HUES48 (cell line): ENCODE results near the gene SLC24A3.

Experiments used
- H3K27ac ChIP-seq: one replicate; pipeline ENCODE4 v1.7.0; 2013; ENCODE audit warnings: low read depth, low read length, inconsistent platforms
- H3K27me3 ChIP-seq: 2 replicates; pipeline ENCODE4 v1.6.1; 2013; ENCODE audit warnings: mild to moderate bottlenecking, low read length; ENCODE audit not compliant: control insufficient read depth, insufficient read depth
- H3K36me3 ChIP-seq: 2 replicates; pipeline ENCODE4 v1.6.1; 2013; ENCODE audit warnings: low read length; ENCODE audit not compliant: control insufficient read depth, insufficient read depth
- H3K4me1 ChIP-seq: 2 replicates; pipeline ENCODE4 v1.6.1; 2013; ENCODE audit warnings: mild to moderate bottlenecking, low read length; ENCODE audit not compliant: control insufficient read depth, insufficient read depth
- H3K4me3 ChIP-seq: 2 replicates; pipeline ENCODE4 v1.5.1; 2013; ENCODE audit warnings: mild to moderate bottlenecking, low read depth, low read length
- H3K9ac ChIP-seq: 2 replicates; pipeline ENCODE4 v1.6.1; 2013; ENCODE audit warnings: mild to moderate bottlenecking, low read depth, low read length, moderate library complexity
- H3K9me3 ChIP-seq: 2 replicates; pipeline ENCODE4 v1.6.1; 2013; ENCODE audit warnings: low read length; ENCODE audit not compliant: control insufficient read depth, insufficient read depth

SLC24A3 gene

GRCh38 chr20:19487420-19487819 lies 275.0 kb downstream of the SLC24A3 start:
- H3K36me3 ChIP-seq: no peaks in the 10 kb centered on the region
- H3K4me3 ChIP-seq: no peak overlapping the region
- no peaks in the 10 kb centered on the region for H3K27me3 ChIP-seq
- H3K9ac ChIP-seq: no peak overlapping the region
- H3K4me1 ChIP-seq: no peaks in the 10 kb centered on the region
- no peak overlapping the region for H3K27ac ChIP-seq
- no peaks in the 10 kb centered on the region for H3K9me3 ChIP-seq

GRCh38 chr20:19491241-19491640 lies 278.8 kb downstream of the SLC24A3 start:
- Histone ChIP-seq H3K9ac (no peak overlapping the region), H3K4me1 (no peaks in the 10 kb centered on the region), H3K9me3 (no peaks in the 10 kb centered on the region), H3K4me3 (no peak overlapping the region), H3K36me3 (no peaks in the 10 kb centered on the region), H3K27me3 (no peaks in the 10 kb centered on the region), H3K27ac (no peak overlapping the region)

- no peaks in the 10 kb centered on the region for H3K4me1 ChIP-seq
- no peak overlapping the region for H3K9ac ChIP-seq
- no peaks in the 10 kb centered on the region for H3K36me3 ChIP-seq
- no peaks in the 10 kb centered on the region for H3K9me3 ChIP-seq
- H3K27me3 ChIP-seq: no peaks in the 10 kb centered on the region
- no peak overlapping the region for H3K4me3 ChIP-seq
- H3K27ac ChIP-seq: no peak overlapping the region
These were observed 279.7 kb downstream of the SLC24A3 start for GRCh38 chr20:19492116-19492515.

GRCh38 chr20:19492687-19493336 lies 280.4 kb downstream of the SLC24A3 start:
- Histone ChIP-seq H3K27ac (no peak overlapping the region), H3K9ac (no peak overlapping the region), H3K27me3 (no peaks in the 10 kb centered on the region), H3K4me1 (no peaks in the 10 kb centered on the region), H3K4me3 (no peak overlapping the region), H3K36me3 (no peaks in the 10 kb centered on the region), H3K9me3 (no peaks in the 10 kb centered on the region)

DNA sequence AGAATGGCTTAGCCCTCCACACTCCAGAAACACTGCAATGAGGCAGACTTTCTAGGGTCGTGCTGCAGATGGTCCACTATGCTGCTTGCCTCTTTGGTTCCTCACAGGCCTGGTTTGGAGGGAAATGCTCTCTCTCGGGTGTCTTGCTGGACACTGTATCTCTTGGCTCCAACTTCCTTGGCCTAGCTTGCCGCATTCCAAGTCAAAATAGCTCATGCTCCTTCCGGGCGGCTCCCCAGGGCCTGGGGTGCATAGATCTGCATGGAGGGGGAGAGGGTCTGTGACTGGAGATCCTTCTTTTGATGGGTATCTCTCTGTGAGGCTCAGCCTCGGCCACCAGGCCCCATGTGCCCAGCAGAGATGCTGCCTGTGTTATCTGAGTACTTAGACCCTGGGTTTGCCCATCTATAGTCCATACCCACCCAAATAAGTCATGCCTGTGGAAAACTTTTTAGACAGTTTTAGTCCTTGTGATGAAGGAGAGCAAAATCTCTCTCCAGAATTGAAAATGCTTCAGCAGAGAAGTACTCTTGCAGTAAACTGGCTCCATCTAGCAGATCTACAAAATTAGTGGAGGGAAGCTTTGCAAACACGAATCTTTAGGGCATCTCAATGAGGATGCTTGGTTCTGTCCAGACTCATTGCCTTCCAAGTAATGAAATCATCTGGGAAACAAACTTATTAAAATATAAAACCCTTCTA lies 281.5 kb downstream of the SLC24A3 start:
- no peaks in the 10 kb centered on the region for H3K9me3 ChIP-seq
- H3K4me1 ChIP-seq: no peaks in the 10 kb centered on the region
- no peak overlapping the region for H3K27ac ChIP-seq
- H3K27me3 ChIP-seq: no peaks in the 10 kb centered on the region
- no peak overlapping the region for H3K4me3 ChIP-seq
- H3K36me3 ChIP-seq: no peaks in the 10 kb centered on the region
- no peak overlapping the region for H3K9ac ChIP-seq

GRCh38 chr20:19495905-19496703 lies 283.7 kb downstream of the SLC24A3 start:
- Histone ChIP-seq H3K27ac (no peak overlapping the region), H3K9ac (no peak overlapping the region), H3K4me1 (no peaks in the 10 kb centered on the region), H3K27me3 (no peaks in the 10 kb centered on the region), H3K36me3 (no peaks in the 10 kb centered on the region), H3K4me3 (no peak overlapping the region), H3K9me3 (no peaks in the 10 kb centered on the region)

GRCh38 chr20:19497064-19497463 lies 284.6 kb downstream of the SLC24A3 start:
- Histone ChIP-seq H3K27me3 (no peaks in the 10 kb centered on the region), H3K27ac (no peak overlapping the region), H3K36me3 (no peaks in the 10 kb centered on the region), H3K9ac (no peak overlapping the region), H3K9me3 (no peaks in the 10 kb centered on the region), H3K4me3 (no peak overlapping the region), H3K4me1 (no peaks in the 10 kb centered on the region)

DNA sequence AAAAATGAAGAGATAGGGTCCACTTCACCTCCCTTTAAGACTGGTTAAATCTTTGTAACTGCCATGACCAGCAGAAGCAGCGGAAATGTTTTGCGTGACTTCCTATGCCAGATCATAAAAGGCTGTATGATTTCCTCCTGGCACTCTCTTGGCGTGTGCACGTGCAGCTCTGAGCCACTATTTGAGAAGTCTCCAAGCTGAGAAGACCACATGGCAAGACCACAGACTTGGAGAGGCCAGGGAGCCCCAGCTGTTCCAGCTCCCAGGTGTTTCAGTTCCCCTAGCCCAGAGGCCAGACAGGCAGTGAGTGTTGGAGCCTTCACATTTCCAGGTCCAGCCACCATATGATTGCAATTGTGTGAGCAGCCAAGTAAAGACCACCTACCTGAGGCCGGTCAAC lies 286.3 kb downstream of the SLC24A3 start:
- Histone ChIP-seq H3K9me3 (no peaks in the 10 kb centered on the region), H3K27me3 (no peaks in the 10 kb centered on the region), H3K27ac (no peak overlapping the region), H3K4me3 (no peak overlapping the region), H3K4me1 (no peaks in the 10 kb centered on the region), H3K9ac (no peak overlapping the region), H3K36me3 (no peaks in the 10 kb centered on the region)

- Histone ChIP-seq H3K4me1 (no peaks in the 10 kb centered on the region), H3K4me3 (no peak overlapping the region), H3K9ac (no peak overlapping the region), H3K27ac (no peak overlapping the region), H3K27me3 (no peaks in the 10 kb centered on the region), H3K9me3 (no peaks in the 10 kb centered on the region), H3K36me3 (no peaks in the 10 kb centered on the region)
These were observed 289.2 kb downstream of the SLC24A3 start for GRCh38 chr20:19501476-19502115.

- H3K4me3 ChIP-seq: no peak overlapping the region
These were observed 289.7 kb downstream of the SLC24A3 start for GRCh38 chr20:19502169-19502568.

More at GRCh38 chr20:19502169-19502568, 289.7 kb downstream of the SLC24A3 start:
- no peak overlapping the region for H3K27ac ChIP-seq
- H3K36me3 ChIP-seq: no peaks in the 10 kb centered on the region
- H3K4me1 ChIP-seq: no peaks in the 10 kb centered on the region
- no peaks in the 10 kb centered on the region for H3K9me3 ChIP-seq
- no peak overlapping the region for H3K9ac ChIP-seq
- no peaks in the 10 kb centered on the region for H3K27me3 ChIP-seq
